ENCODE measurements around the gene ABHD14A.

DNA sequence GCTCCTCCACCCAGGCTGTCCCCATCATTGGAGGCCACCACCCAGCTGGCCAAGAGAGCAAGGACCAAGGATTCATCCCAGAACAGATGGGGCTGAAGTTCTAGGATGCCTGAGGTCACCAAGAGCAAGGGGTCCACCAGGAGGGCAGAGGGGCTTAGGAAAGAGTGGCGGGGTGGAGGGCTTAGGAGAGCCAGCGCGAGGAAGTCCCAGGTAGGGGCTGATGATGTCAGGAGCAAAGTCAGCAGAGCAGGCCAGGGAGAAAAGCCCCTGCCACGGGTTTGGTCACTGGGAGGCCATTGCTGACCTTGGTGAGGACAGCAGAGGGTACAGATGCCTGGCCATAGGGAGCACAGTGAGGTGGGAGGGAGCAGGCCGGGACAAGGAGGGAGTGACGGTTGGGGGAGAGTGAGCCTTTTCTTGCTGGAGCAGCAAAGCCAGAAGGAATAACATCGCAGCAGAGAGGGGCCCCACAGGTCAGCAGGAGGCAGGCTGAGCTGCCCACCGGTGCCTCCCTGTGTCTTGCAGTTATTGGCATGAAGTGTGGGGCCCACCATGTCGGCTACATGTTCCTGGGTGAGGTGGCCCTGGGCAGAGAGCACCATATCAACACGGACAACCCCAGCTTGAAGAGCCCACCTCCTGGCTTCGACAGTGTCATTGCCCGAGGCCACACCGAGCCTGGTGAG is 27.5 kb upstream of the ABHD14A start:
- TF ChIP-seq, protein P1, sequence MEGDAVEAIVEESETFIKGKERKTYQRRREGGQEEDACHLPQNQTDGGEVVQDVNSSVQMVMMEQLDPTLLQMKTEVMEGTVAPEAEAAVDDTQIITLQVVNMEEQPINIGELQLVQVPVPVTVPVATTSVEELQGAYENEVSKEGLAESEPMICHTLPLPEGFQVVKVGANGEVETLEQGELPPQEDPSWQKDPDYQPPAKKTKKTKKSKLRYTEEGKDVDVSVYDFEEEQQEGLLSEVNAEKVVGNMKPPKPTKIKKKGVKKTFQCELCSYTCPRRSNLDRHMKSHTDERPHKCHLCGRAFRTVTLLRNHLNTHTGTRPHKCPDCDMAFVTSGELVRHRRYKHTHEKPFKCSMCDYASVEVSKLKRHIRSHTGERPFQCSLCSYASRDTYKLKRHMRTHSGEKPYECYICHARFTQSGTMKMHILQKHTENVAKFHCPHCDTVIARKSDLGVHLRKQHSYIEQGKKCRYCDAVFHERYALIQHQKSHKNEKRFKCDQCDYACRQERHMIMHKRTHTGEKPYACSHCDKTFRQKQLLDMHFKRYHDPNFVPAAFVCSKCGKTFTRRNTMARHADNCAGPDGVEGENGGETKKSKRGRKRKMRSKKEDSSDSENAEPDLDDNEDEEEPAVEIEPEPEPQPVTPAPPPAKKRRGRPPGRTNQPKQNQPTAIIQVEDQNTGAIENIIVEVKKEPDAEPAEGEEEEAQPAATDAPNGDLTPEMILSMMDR (optimal IDR thresholded peaks at IDR 0.05 in 1 of 3, IDR thresholded peaks at IDR 0.05 in 1 of 3, conservative IDR thresholded peaks at IDR 0.05 in 1 of 3; ENCODE audit: extremely low read depth in 1 of 3, insufficient read depth in 2 of 3, low read length in 3 of 3): no peak
- no peak for TF ChIP-seq EZH2 (IDR thresholded peaks at IDR 0.05; ENCODE audit: low read length)

Data from keratinocyte (primary cell).